ENCODE data around the gene POMGNT2. TPM values are rescaled to one million over a fixed set of nuclear protein-coding genes. Genes with fewer than 3 reads are reported as not detected.

POMGNT2 gene
- total and polyA plus RNA-seq, 2 of the 8 experiments (the other 6 are each of a cell fraction or from before 2014, with no cell fraction given) = 13.6 to 35.7 TPM

DNA sequence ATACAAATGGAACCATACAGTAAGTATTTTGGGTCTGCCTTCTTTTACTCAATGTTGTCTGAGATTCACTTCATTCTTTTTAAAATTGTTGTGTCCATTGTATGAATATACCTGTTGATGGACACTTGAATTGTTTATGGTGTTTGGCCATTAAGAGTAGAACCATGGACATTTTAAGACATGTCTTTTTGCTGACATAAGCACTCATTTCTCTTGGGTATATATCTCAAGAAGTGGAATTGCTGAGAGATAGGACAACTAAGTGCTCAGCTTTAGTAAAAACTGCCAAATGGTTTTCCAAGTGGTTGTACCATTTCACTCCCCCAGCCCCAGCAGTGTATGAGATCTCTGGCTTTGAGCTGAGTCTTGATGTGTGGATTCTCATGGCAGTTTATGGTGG is 28.2 kb downstream of the POMGNT2 start:
- Histone ChIP-seq H2BK5ac (ENCODE audit: low read depth, low read length) (no peak overlapping the region), H3K23me2 (ENCODE audit: low read depth, low read length) (no peaks in the 10 kb centered on the region), H3K27me3 (replicated peaks in 1 of 4; ENCODE audit: control insufficient read depth in 3 of 4, extremely low read depth in 1 of 4, insufficient read depth in 3 of 4, low read length in 3 of 4) (no peaks in the 10 kb centered on the region), H3K18ac (ENCODE audit: extremely low read depth, low read length) (no peak overlapping the region), H3K4me2 (ENCODE audit: insufficient read depth in 1 of 2, low read depth in 2 of 2, low read length in 2 of 2) (no peak overlapping the region), H2BK20ac (ENCODE audit: low read length) (no peak overlapping the region), H4K5ac (ENCODE audit: insufficient read length, low read depth, low read length) (no peak overlapping the region), H3K79me1 (ENCODE audit: low read depth, low read length) (no peaks in the 10 kb centered on the region; the same call in 1 of the 2 replicates), H3K4me3 (ENCODE audit: extremely low read depth in 1 of 4, insufficient read depth in 2 of 4, low read depth in 3 of 4, low read length in 4 of 4) (no peak overlapping the region), H4K8ac (ENCODE audit: extremely low read depth, insufficient read depth, low read length) (no peak overlapping the region), H3K4me1 (replicated peaks in 1 of 4; ENCODE audit: control insufficient read depth in 3 of 4, insufficient read depth in 4 of 4, low read length in 3 of 4) (no peaks in the 10 kb centered on the region), H3K14ac (ENCODE audit: insufficient read length) (no peak overlapping the region), H4K20me1 (replicated peaks in 1 of 2; ENCODE audit: control insufficient read depth in 1 of 2, insufficient read depth in 2 of 2, low read length in 2 of 2) (no peaks in the 10 kb centered on the region), H3K27ac (ENCODE audit: low read depth, low read length) (no peak overlapping the region), H3K36me3 (ENCODE audit: control insufficient read depth in 2 of 4, insufficient read depth in 4 of 4, low read length in 3 of 4) (peaks cover 0 to 20% (median 10%) of the 10 kb centered on the region in 4 experiments; a peak in 4 of 8 replicates), H3K23ac (ENCODE audit: insufficient read length) (no peak overlapping the region), H2BK15ac (ENCODE audit: low read length) (no peak overlapping the region), H3K56ac (replicated peaks; ENCODE audit: insufficient read length, low read depth, low read length) (no peak overlapping the region), H3K4ac (replicated peaks; ENCODE audit: insufficient read length, low read depth, low read length) (no peak overlapping the region), H3K9ac (replicated peaks in 1 of 4; ENCODE audit: extremely low read depth in 1 of 4, low read depth in 3 of 4, low read length in 3 of 4) (no peak overlapping the region), H4K91ac (replicated peaks; ENCODE audit: insufficient read length, low read length) (no peak overlapping the region), H2AK5ac (ENCODE audit: low read depth, low read length) (no peak overlapping the region), H2BK120ac (replicated peaks; ENCODE audit: low read depth, low read length) (no peak overlapping the region), H3K9me3 (ENCODE audit: insufficient read depth in 2 of 2, low read depth in 1 of 2, low read length in 1 of 2) (peaks cover 16 to 21% of the 10 kb centered on the region in 2 experiments), H3K79me2 (ENCODE audit: control insufficient read depth in 1 of 2, insufficient read depth in 2 of 2, low read length in 2 of 2) (no peaks in the 10 kb centered on the region), H2AFZ (ENCODE audit: low read length) (no peak overlapping the region), H2BK12ac (ENCODE audit: low read depth, low read length) (no peak overlapping the region)
- TF ChIP-seq, protein P1, sequence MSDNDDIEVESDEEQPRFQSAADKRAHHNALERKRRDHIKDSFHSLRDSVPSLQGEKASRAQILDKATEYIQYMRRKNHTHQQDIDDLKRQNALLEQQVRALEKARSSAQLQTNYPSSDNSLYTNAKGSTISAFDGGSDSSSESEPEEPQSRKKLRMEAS (IDR thresholded peaks at IDR 0.05) = no peak
- TF ChIP-seq SAP30 (IDR thresholded peaks at IDR 0.05; ENCODE audit: insufficient read depth, insufficient replicate concordance, low read length) (no peak), BRCA1 (IDR thresholded peaks at IDR 0.05; ENCODE audit: low read depth, low read length) (no peak), BCL11A (IDR thresholded peaks at IDR 0.05; ENCODE audit: low read depth in 2 of 2, low read length in 2 of 2) (no peak), NRF1 (IDR thresholded peaks at IDR 0.05; ENCODE audit: low read depth, low read length) (no peak), RNF2 (IDR thresholded peaks at IDR 0.05; ENCODE audit: borderline replicate concordance, low read depth, low read length, missing control alignments, poor library complexity, severe bottlenecking) (no peak), SP4 (IDR thresholded peaks at IDR 0.05; ENCODE audit: low read length) (no peak), SIX5 (IDR thresholded peaks at IDR 0.05; ENCODE audit: low read depth, low read length) (no peak), RBBP5 (IDR thresholded peaks at IDR 0.05; ENCODE audit: borderline replicate concordance, low read depth, low read length) (no peak)
- FAIRE-seq = no peak
- no peak for DNase-seq (ENCODE audit: low read depth in 1 of 2, low spot score in 2 of 2)
- ChIA-PET CTCF (ENCODE audit: partially characterized antibody) (interaction anchor here (0.9 to 1.9 kb wide), 8 partner anchors 12 to 116 kb away, joined by 3 to 6 read pairs (median 4); no protein-coding TSS in a partner anchor), POLR2A (ENCODE audit: partially characterized antibody) (no interaction called here)
